ENCODE measurements around the gene PTPN11. TPM values are rescaled to one million over a fixed set of nuclear protein-coding genes. Genes with fewer than 3 reads are reported as not detected.
"Not testable (repeated sequence)": the region's sequence is repeated elsewhere in the genome, so short reads cannot be mapped to it uniquely, and the experiment has no call there.

PTPN11 gene
- polyA plus RNA-seq, 1 donor (not counting 4 experiments of a cell fraction or from before 2014, with no cell fraction given) = 95.3 TPM

DNA sequence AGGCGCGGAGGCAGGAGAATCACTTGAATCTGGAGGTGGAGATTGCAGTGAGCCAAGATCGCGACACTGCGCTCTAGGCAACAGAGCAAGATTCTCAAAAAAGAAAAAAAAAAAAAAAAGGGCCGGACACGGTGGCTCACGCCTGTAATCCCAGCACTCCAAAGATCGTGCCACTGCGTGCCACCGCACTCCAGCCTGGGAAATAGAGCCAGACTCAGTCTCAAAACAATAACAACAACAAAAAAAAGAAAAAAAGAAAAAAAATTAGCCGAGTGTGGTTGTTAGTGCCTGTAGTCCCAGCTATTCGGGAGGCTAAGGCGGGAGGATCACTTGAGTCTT is 8.9 kb upstream of the PTPN11 start:
- Histone ChIP-seq H3K9me1 (ENCODE audit: control insufficient read depth, extremely low read depth, insufficient read depth, low read length) (peaks cover under 1% of the 10 kb centered on the region), H2AFZ (ENCODE audit: control insufficient read depth, low read length) (peak overlapping the region; percentile 26), H3K27ac (ENCODE audit: control insufficient read depth, insufficient read depth, low read length) (no peak overlapping the region), H3K27me3 (ENCODE audit: control insufficient read depth, extremely low read depth, insufficient read depth, low read length) (no peaks in the 10 kb centered on the region), H3K4me1 (ENCODE audit: control insufficient read depth, extremely low read depth, insufficient read depth, low read length) (peaks cover 14% of the 10 kb centered on the region), H3K4me2 (ENCODE audit: control insufficient read depth, extremely low read depth, insufficient read depth, low read depth, low read length) (no peak overlapping the region), H4K20me1 (ENCODE audit: control insufficient read depth, extremely low read depth, insufficient read depth, low read length) (peaks cover 2% of the 10 kb centered on the region), H3K4me3 (ENCODE audit: control insufficient read depth in 2 of 3, extremely low read depth in 1 of 3, insufficient read depth in 2 of 3, low read depth in 1 of 3, low read length in 3 of 3) (no peak overlapping the region), H3K9me3 (ENCODE audit: control insufficient read depth, low read depth, low read length) (no peaks in the 10 kb centered on the region), H3K79me2 (ENCODE audit: control insufficient read depth, insufficient read depth, low read length) (peaks cover 27% of the 10 kb centered on the region), H3K36me3 (ENCODE audit: control insufficient read depth in 2 of 2, extremely low read depth in 1 of 2, insufficient read depth in 2 of 2, low read length in 2 of 2) (peaks cover 13 to 24% of the 10 kb centered on the region in 2 experiments), H3K9ac (ENCODE audit: control insufficient read depth, extremely low read depth, insufficient read depth, low read length) (no peak overlapping the region)
- TF ChIP-seq EZH2 (IDR thresholded peaks at IDR 0.05; ENCODE audit: low read length) = no peak
- TF ChIP-seq, protein P1, sequence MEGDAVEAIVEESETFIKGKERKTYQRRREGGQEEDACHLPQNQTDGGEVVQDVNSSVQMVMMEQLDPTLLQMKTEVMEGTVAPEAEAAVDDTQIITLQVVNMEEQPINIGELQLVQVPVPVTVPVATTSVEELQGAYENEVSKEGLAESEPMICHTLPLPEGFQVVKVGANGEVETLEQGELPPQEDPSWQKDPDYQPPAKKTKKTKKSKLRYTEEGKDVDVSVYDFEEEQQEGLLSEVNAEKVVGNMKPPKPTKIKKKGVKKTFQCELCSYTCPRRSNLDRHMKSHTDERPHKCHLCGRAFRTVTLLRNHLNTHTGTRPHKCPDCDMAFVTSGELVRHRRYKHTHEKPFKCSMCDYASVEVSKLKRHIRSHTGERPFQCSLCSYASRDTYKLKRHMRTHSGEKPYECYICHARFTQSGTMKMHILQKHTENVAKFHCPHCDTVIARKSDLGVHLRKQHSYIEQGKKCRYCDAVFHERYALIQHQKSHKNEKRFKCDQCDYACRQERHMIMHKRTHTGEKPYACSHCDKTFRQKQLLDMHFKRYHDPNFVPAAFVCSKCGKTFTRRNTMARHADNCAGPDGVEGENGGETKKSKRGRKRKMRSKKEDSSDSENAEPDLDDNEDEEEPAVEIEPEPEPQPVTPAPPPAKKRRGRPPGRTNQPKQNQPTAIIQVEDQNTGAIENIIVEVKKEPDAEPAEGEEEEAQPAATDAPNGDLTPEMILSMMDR (optimal IDR thresholded peaks at IDR 0.05 in 1 of 3, IDR thresholded peaks at IDR 0.05 in 1 of 3, conservative IDR thresholded peaks at IDR 0.05 in 1 of 3; ENCODE audit: extremely low read depth in 1 of 3, insufficient read depth in 2 of 3, low read length in 3 of 3) = no peak
- FAIRE-seq (no peak), DNase-seq (ENCODE audit: low read depth, low spot score) (no peak)
- dilution Hi-C loops (cut with MboI; ENCODE audit: extremely low pct_ligation_motif_present, low sequenced_read_pairs) = no loop called here

DNA sequence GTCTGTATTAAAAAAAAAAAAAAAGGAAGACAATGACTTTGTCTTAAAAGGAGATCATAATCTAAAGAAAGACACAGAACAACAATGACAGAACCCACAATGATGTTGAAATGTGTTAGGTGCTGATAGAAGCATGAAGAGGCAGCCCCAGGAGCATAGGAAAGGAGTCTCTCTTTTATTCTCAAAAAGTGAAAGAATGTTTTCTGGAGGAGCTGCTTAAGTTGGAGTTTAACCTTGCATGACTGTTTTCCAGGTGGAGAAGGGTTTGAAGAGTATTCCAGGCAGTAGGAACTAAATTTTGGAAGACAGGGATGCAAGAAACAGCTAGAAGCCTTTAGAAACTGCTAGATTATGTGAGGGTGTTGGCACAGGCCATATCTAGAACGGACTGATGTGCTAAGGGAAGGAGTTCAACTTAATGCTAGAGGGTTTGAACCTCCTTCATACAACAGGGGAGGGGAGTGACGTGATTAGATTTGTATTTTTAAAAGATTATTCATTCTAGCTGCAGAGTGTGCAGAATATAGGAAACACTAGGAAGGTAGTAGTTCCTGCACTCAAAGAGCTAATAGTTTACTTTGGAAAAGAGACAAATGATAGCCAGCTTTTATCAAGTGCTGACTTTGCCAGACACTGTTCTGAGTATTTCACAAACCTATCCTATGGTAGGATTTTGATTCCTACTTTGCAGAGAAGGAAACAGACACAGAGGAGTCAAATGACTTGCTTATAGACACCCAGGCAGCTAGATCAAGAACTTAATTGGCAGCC is 4.7 kb upstream of the PTPN11 start:
- DNase-seq (ENCODE audit: low read depth, low spot score) (no peak), FAIRE-seq (no peak)
- H4K20me1 ChIP-seq (ENCODE audit: control insufficient read depth, extremely low read depth, insufficient read depth, low read length) = no peaks in the 10 kb centered on the region
- H3K4me2 ChIP-seq (ENCODE audit: control insufficient read depth, extremely low read depth, insufficient read depth, low read depth, low read length) = no peak overlapping the region
- dilution Hi-C loops (cut with MboI; ENCODE audit: extremely low pct_ligation_motif_present, low sequenced_read_pairs) = no loop called here
- no peak overlapping the region for H3K27ac ChIP-seq (ENCODE audit: control insufficient read depth, insufficient read depth, low read length)
- H3K4me3 ChIP-seq (ENCODE audit: control insufficient read depth in 2 of 3, extremely low read depth in 1 of 3, insufficient read depth in 2 of 3, low read depth in 1 of 3, low read length in 3 of 3) = no peak overlapping the region
- no peaks in the 10 kb centered on the region for H3K27me3 ChIP-seq (ENCODE audit: control insufficient read depth, extremely low read depth, insufficient read depth, low read length)
- no peaks in the 10 kb centered on the region for H3K4me1 ChIP-seq (ENCODE audit: control insufficient read depth, extremely low read depth, insufficient read depth, low read length)
- H2AFZ ChIP-seq (ENCODE audit: control insufficient read depth, low read length) = no peak overlapping the region
- no peaks in the 10 kb centered on the region for H3K9me1 ChIP-seq (ENCODE audit: control insufficient read depth, extremely low read depth, insufficient read depth, low read length)
- H3K9ac ChIP-seq (ENCODE audit: control insufficient read depth, extremely low read depth, insufficient read depth, low read length) = no peak overlapping the region
- H3K79me2 ChIP-seq (ENCODE audit: control insufficient read depth, insufficient read depth, low read length) = peaks cover 7% of the 10 kb centered on the region
- no peak for TF ChIP-seq EZH2 (IDR thresholded peaks at IDR 0.05; ENCODE audit: low read length)
- TF ChIP-seq, protein P1 (optimal IDR thresholded peaks at IDR 0.05 in 1 of 3, IDR thresholded peaks at IDR 0.05 in 1 of 3, conservative IDR thresholded peaks at IDR 0.05 in 1 of 3; ENCODE audit: extremely low read depth in 1 of 3, insufficient read depth in 2 of 3, low read length in 3 of 3) = no peak
- H3K9me3 ChIP-seq (ENCODE audit: control insufficient read depth, low read depth, low read length) = no peaks in the 10 kb centered on the region
- H3K36me3 ChIP-seq (ENCODE audit: control insufficient read depth in 2 of 2, extremely low read depth in 1 of 2, insufficient read depth in 2 of 2, low read length in 2 of 2) = no peaks in the 10 kb centered on the region

DNA sequence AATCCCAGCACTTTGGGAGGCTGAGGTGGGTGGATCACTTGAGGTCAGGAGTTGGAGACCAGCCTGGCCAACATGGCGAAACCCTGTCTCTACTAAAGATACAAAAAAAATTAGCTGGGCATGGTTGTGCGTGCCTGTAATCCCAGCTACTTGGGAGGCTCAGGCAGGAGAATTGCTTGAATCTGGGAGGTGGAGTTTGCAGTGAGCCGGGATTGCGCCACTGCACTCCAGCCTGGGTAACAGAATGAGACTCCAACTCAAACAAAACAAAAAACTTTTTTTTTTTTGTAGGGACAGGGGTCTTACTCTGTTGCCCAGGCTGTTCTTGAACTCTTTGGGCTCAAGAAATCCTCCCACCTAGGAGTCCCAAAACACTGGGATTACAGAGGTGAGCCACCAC is 3.3 kb upstream of the PTPN11 start:
- H3K27me3 ChIP-seq (ENCODE audit: control insufficient read depth, extremely low read depth, insufficient read depth, low read length); dilution Hi-C loops (cut with MboI; ENCODE audit: extremely low pct_ligation_motif_present, low sequenced_read_pairs); DNase-seq (ENCODE audit: low read depth, low spot score); H3K9ac ChIP-seq (ENCODE audit: control insufficient read depth, extremely low read depth, insufficient read depth, low read length); H3K27ac ChIP-seq (ENCODE audit: control insufficient read depth, insufficient read depth, low read length); FAIRE-seq; H3K4me3 ChIP-seq (ENCODE audit: control insufficient read depth in 2 of 3, extremely low read depth in 1 of 3, insufficient read depth in 2 of 3, low read depth in 1 of 3, low read length in 3 of 3); H3K36me3 ChIP-seq (ENCODE audit: control insufficient read depth in 2 of 2, extremely low read depth in 1 of 2, insufficient read depth in 2 of 2, low read length in 2 of 2); H3K9me1 ChIP-seq (ENCODE audit: control insufficient read depth, extremely low read depth, insufficient read depth, low read length); H2AFZ ChIP-seq (ENCODE audit: control insufficient read depth, low read length); H3K4me2 ChIP-seq (ENCODE audit: control insufficient read depth, extremely low read depth, insufficient read depth, low read depth, low read length); H4K20me1 ChIP-seq (ENCODE audit: control insufficient read depth, extremely low read depth, insufficient read depth, low read length); H3K9me3 ChIP-seq (ENCODE audit: control insufficient read depth, low read depth, low read length); H3K4me1 ChIP-seq (ENCODE audit: control insufficient read depth, extremely low read depth, insufficient read depth, low read length): not testable (repeated sequence)
- peaks cover 16% of the 10 kb centered on the region for H3K79me2 ChIP-seq (ENCODE audit: control insufficient read depth, insufficient read depth, low read length)
